ENCODE measurements around the gene ANKRD6.

GRCh38 chr6:89434954-89435353, 2.0 kb downstream of the ANKRD6 start:
- no peak for TF ChIP-seq CTCF (IDR thresholded peaks at IDR 0.05)
- TF ChIP-seq POLR2A (IDR thresholded peaks at IDR 0.05), result no peak
